NCI-H82 treated with DMSO at 0.1 percent for 48 hours (cell line): ENCODE data around the gene SPTSSB.

ENCODE experiments used
- DNase-seq: peaks from one replicate; lab custom pipeline; 2025; ENCODE audit not compliant: unreplicated experiment; lab: John Stamatoyannopoulos, UW

SPTSSB gene

DNA sequence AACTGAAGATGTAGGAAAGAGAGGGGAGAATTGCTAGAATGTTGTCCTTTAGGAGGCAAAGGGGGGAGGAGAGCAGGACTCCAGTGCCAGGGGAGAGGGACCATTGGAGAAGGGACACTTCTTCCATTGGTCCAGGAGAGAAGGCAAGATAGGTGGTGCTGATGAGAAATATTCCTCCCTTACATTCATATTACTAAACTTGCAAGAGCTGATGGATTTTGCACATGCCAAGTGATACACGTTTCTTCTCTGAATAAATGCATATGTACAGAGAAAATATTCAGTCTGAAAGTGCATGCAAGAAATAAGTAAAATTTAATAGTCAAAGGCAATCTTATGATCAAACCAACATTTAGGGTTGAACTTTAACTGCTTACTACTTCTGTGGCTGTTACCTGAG is 21.5 kb upstream of the SPTSSB start:
- DNase-seq = no peak

DNA sequence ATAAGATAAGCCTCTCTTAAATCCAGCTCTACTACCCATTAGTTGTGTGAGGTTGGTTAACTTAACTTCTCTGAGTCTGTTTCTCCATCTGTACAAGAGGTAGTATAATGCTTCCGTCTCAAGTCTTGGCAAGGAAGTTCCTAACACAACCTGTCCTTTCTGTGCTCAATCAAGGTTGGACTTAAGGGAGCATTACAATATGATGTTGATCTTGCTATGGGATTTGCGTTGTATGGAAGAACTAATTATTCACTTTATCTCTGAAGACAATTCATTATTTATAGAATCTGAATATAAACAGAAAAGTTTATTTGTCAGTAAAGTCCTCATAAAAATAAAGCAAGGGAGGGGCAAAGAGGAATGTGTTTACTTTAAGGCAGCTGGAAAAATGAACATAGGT is 18.9 kb upstream of the SPTSSB start:
- DNase-seq = no peak

GRCh38 chr3:161389445-161390035 is 18.2 kb upstream of the SPTSSB start:
- DNase-seq = no peak

DNA sequence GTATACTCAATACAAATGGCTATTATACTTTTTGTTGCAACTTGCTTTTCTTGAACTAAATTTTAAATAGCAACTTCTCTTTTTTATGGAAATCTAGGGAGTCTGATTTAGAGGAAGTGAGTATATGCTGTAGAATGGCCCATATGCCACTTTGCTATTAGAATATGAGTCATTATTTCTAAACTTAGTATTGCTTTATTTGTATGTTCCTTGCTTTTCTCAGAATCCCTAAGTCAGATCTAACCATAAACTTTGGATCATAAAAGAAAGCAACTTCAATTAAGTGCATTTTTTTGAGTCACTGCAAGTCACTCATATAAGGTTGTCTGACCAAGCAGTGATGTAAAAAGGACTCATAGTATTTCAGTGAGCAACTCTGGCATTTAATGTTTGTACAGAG is 17.5 kb upstream of the SPTSSB start:
- DNase-seq = no peak

GRCh38 chr3:161386991-161387770 is 15.9 kb upstream of the SPTSSB start:
- no peak for DNase-seq

GRCh38 chr3:161372321-161373260 is 1.3 kb upstream of the SPTSSB start:
- no peak for DNase-seq

- DNase-seq = no peak
These were observed 1.8 kb downstream of the SPTSSB start for GRCh38 chr3:161369531-161369930.

DNA sequence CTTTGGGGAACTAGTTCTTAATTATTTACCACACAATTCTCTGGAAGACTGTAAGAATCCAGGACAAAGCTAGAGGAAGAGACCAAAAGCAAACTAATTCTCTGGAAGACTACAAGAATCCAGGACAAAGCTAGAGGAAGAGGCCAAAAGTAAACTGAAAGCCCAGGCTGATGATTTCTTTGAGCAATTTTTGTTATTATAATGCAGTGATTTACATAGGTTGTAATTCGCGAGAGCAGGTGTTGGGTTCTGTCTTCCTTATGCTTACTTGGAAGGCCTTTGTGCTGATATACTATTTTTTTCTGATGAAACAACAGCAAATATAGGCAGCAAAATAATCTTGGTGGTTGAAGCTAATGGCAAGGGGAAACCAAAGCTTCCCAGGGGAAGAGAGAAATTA is 5.2 kb downstream of the SPTSSB start:
- DNase-seq = no peak

- DNase-seq = no peak
These were observed 12.8 kb downstream of the SPTSSB start for GRCh38 chr3:161358488-161358887.

DNA sequence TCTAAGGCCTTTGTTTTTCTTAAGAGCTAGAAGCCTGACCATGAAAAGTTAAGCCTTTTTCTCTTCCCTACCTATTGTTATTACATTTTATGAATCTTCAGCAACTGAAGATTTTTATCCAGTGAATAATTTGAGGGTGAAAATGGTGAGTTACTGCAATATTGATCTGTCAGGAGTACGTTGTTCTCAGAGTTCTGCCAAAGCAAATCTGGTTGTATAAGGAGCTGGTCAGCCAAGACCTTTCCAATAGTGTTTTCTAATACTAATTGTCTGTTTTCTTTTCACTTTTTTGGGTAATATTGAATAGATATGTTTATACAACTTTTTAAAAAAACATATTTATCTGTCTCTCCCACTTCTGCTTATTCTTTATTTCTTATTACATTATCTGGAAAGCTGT is 15.0 kb downstream of the SPTSSB start:
- DNase-seq = no peak

- no peak for DNase-seq
These were observed 15.8 kb downstream of the SPTSSB start for GRCh38 chr3:161355508-161355907.

DNA sequence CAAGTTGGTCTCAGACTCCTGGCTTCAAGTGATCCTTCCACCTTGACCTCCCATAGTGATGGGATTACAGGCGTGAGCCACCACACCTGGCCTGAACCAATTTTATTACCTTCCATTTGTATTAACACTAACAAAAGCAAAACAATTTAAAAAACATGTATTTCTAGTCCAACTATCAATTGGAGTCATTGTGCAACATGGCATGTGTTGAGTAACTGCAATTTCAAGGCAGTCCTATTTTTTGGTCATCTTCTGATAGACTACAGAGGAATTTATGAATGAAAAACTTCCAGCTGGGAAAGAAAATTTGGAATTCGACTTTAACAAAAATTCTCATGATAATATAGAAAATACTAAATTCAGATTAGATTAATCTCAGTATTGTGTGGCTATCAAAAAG is 16.8 kb downstream of the SPTSSB start:
- DNase-seq = no peak

GRCh38 chr3:161351330-161351729 is 20.0 kb downstream of the SPTSSB start:
- no peak for DNase-seq

- DNase-seq = no peak
These were observed 20.4 kb downstream of the SPTSSB start for GRCh38 chr3:161350916-161351315.

- no peak for DNase-seq
These were observed 21.6 kb downstream of the SPTSSB start for GRCh38 chr3:161349529-161350312.

DNA sequence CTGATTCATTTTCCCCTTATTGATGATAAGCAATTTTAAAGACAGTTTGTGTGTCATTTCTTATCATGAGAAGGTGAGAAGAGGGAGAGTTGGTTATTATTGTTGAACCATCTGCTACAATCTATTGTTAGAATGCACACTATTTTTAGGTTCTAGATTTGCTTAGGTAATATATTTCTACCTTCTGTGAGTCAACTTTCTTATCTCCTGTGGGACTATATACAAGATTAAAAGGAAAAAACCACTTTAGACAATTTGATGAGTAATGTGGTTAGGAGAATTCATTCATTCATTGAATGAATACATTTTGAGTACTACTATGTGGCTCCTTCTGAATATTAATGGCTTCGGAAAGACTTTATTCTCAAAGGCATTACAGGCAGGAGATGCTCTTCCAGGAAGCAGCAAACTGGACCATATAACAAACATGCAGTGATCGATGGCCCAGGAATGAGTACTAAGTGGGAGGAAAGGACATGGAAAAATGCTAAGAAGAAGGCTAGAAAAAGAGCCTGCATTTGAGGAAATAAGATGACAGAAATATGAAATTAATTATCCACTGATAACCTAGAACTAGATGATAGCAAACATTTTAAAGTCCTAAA is 22.4 kb downstream of the SPTSSB start:
- no peak for DNase-seq

- no peak for DNase-seq
These were observed 23.6 kb downstream of the SPTSSB start for GRCh38 chr3:161347726-161348125.

GRCh38 chr3:161345023-161345422 is 26.3 kb downstream of the SPTSSB start:
- no peak for DNase-seq

DNA sequence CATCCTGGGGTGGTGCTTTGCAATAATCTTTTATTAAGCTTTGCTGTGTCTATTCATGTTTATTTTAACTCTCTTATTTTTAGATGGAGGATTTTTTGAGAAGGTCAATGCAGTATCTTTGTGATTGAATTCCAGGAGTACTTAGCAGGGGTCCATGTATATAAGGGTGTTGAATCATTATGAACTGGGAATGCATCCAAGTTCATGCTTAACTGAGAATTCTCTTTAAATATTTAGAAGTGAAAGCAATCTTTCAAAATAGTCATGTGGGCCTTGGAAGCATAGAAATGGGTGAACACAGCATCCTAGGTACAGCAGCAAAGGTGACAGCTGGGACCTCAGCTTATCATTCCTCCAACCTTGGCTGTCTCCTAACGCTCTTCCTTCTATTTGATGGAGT is 27.3 kb downstream of the SPTSSB start:
- DNase-seq = no peak

DNA sequence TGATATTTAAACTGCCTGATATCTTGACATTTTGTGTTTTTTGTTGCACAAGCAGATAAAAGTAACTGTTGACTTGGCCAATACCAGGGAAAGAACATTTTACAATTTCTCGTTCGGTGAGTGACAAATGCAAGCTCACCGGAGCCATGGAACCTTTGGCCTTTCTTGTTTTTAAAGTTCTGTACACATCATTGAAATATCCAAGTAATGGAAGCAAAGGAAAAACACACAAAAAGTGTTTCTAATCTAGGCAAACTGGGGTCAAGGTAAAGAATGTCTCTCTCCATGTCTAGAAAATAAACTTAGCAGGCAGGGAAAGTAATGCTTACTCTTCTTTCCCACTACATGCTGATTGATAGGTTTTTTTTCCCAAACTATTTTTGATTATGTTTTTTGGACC is 27.8 kb downstream of the SPTSSB start:
- no peak for DNase-seq

DNA sequence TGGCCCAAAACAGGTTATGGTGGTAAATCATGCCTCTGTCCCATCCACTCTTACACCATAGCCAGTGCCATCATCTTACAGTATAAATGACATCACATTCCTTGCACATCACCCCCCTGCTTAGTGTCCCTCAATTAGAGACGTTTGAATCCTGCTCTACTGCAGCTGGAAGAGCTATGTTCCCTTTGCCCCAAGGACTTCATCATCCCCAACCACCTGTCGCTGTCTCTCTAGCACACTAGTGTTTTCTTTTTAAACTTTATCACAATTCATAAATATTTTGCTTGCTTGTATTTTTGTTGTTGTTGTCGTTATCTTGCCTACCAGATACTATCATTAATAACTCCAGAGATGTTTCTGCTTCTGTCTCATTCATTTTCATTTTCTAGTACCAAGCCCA is 28.7 kb downstream of the SPTSSB start:
- no peak for DNase-seq
